ENCODE results near the gene CDH13.

- TF ChIP-seq, protein P1, sequence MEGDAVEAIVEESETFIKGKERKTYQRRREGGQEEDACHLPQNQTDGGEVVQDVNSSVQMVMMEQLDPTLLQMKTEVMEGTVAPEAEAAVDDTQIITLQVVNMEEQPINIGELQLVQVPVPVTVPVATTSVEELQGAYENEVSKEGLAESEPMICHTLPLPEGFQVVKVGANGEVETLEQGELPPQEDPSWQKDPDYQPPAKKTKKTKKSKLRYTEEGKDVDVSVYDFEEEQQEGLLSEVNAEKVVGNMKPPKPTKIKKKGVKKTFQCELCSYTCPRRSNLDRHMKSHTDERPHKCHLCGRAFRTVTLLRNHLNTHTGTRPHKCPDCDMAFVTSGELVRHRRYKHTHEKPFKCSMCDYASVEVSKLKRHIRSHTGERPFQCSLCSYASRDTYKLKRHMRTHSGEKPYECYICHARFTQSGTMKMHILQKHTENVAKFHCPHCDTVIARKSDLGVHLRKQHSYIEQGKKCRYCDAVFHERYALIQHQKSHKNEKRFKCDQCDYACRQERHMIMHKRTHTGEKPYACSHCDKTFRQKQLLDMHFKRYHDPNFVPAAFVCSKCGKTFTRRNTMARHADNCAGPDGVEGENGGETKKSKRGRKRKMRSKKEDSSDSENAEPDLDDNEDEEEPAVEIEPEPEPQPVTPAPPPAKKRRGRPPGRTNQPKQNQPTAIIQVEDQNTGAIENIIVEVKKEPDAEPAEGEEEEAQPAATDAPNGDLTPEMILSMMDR (IDR thresholded peaks at IDR 0.05; ENCODE audit: low read length), result no peak
- no peak for TF ChIP-seq EZH2 (optimal IDR thresholded peaks at IDR 0.05; ENCODE audit: low read depth, low read length)
Measured at GRCh38 chr16:83793179-83793578, 1166.4 kb downstream of the CDH13 start.
